H9 (cell line): ENCODE results near the gene PTPRN2. TPM values are rescaled to one million over a fixed set of nuclear protein-coding genes. Genes with fewer than 3 reads are reported as not detected.
A peak's percentile ranks its signal among the peaks of the same experiment; 100 is the strongest.

Experiments
- DNase-seq: peaks from one replicate; pipeline ENCODE4 v3.0.0-alpha.2; 2017
- H2AFZ ChIP-seq: one replicate; pipeline ENCODE4 v1.6.1; 2013; ENCODE audit warnings: mild to moderate bottlenecking, low read length, control low read depth, moderate library complexity
- H2AK5ac ChIP-seq: 2 replicates; pipeline ENCODE4 v1.6.1; 2013; ENCODE audit warnings: low read length, control low read depth, mixed read lengths; ENCODE audit not compliant: insufficient read length
- H2BK120ac ChIP-seq: one replicate; pipeline ENCODE4 v1.6.1; 2013; ENCODE audit warnings: low read depth, mild to moderate bottlenecking, low read length, control low read depth, inconsistent platforms; ENCODE audit not compliant: poor library complexity, severe bottlenecking
- H2BK12ac ChIP-seq: 2 replicates; pipeline ENCODE4 v1.6.1; 2013; ENCODE audit warnings: low read length, control low read depth, mixed read lengths, low read depth; ENCODE audit not compliant: insufficient read length
- H2BK15ac ChIP-seq: 2 replicates; pipeline ENCODE4 v1.6.1; 2013; ENCODE audit warnings: low read depth, low read length, control low read depth
- H2BK20ac ChIP-seq: one replicate; pipeline ENCODE4 v1.6.1; 2013; ENCODE audit warnings: low read depth, mild to moderate bottlenecking, low read length, control low read depth, inconsistent platforms; ENCODE audit not compliant: poor library complexity, severe bottlenecking
- H2BK5ac ChIP-seq: 2 replicates; pipeline ENCODE4 v1.6.1; 2013; ENCODE audit warnings: low read length, control low read depth, mixed read lengths; ENCODE audit not compliant: insufficient read length
- H3K14ac ChIP-seq: 2 replicates; pipeline ENCODE4 v1.6.1; 2013; ENCODE audit warnings: low read length, control low read depth; ENCODE audit not compliant: insufficient read depth
- H3K18ac ChIP-seq: 2 replicates; pipeline ENCODE4 v1.6.1; 2013; ENCODE audit warnings: low read depth, mild to moderate bottlenecking, mixed read lengths, low read length, control low read depth; ENCODE audit not compliant: insufficient read length
- H3K23ac ChIP-seq: 2 replicates; pipeline ENCODE4 v1.6.1; 2013; ENCODE audit warnings: low read length, control low read depth, mixed read lengths, low read depth; ENCODE audit not compliant: insufficient read length
- H3K23me2 ChIP-seq: 2 replicates; pipeline ENCODE4 v1.6.1; 2013; ENCODE audit warnings: low read depth, mild to moderate bottlenecking, mixed read lengths, low read length, control low read depth; ENCODE audit not compliant: insufficient read length, poor library complexity, severe bottlenecking
- H3K27ac ChIP-seq: 2 replicates; pipeline ENCODE4 v1.5.1; 2013; ENCODE audit warnings: low read length, control low read depth, mixed read lengths, low read depth; ENCODE audit not compliant: insufficient read length
- H3K27me3 ChIP-seq: 2 replicates; pipeline ENCODE4 v1.6.1; 2013; ENCODE audit warnings: low read length, control low read depth, inconsistent platforms; ENCODE audit not compliant: insufficient read depth
- H3K4ac ChIP-seq: 2 replicates; pipeline ENCODE4 v1.6.1; 2013; ENCODE audit warnings: low read depth, mild to moderate bottlenecking, control low read depth, inconsistent platforms, low read length, moderate library complexity
- H3K4me1 ChIP-seq: 2 replicates; pipeline ENCODE4 v1.6.1; 2013; ENCODE audit warnings: low read length, control low read depth, inconsistent platforms; ENCODE audit not compliant: insufficient read depth
- H3K4me2 ChIP-seq: 2 replicates; pipeline ENCODE4 v1.6.1; 2013; ENCODE audit warnings: low read length, control low read depth, mixed read lengths; ENCODE audit not compliant: insufficient read length, insufficient read depth
- H3K56ac ChIP-seq: 2 replicates; pipeline ENCODE4 v1.6.1; 2013; ENCODE audit warnings: low read depth, mild to moderate bottlenecking, mixed read lengths, low read length, control low read depth; ENCODE audit not compliant: insufficient read length
- H3K79me1 ChIP-seq: 2 replicates; pipeline ENCODE4 v1.6.1; 2013; ENCODE audit warnings: low read depth, mild to moderate bottlenecking, moderate library complexity, low read length, control low read depth, inconsistent platforms; ENCODE audit not compliant: insufficient read depth, poor library complexity, severe bottlenecking
- H3K79me2 ChIP-seq: 2 replicates; pipeline ENCODE4 v1.6.1; 2013; ENCODE audit warnings: low read length, control low read depth, inconsistent platforms; ENCODE audit not compliant: insufficient read depth
- H3K9ac ChIP-seq: 2 replicates; pipeline ENCODE4 v1.6.1; 2013; ENCODE audit warnings: low read length, control low read depth, mixed read lengths; ENCODE audit not compliant: insufficient read length; ENCODE audit errors: extremely low read depth
- H3K9me3 ChIP-seq: one replicate; pipeline ENCODE4 v1.6.1; 2013; ENCODE audit warnings: low read depth, low read length, inconsistent platforms; ENCODE audit not compliant: control insufficient read depth
- H3T11ph ChIP-seq: one replicate; pipeline ENCODE4 v1.6.1; 2013; ENCODE audit warnings: mild to moderate bottlenecking, low read length, control low read depth, inconsistent platforms
- H4K20me1 ChIP-seq: one replicate; pipeline ENCODE4 v1.6.1; 2013; ENCODE audit not compliant: control insufficient read depth, insufficient read length, insufficient read depth
- H4K5ac ChIP-seq: 2 replicates; pipeline ENCODE4 v1.6.1; 2013; ENCODE audit warnings: low read depth, mild to moderate bottlenecking, mixed read lengths, low read length, control low read depth; ENCODE audit not compliant: insufficient read length
- H4K8ac ChIP-seq: replicated peaks from 2 replicates; pipeline ENCODE4 v1.6.1; 2013; ENCODE audit warnings: low read length, control low read depth, mixed read lengths, low read depth; ENCODE audit not compliant: insufficient read length
- H4K91ac ChIP-seq: 2 replicates; pipeline ENCODE4 v1.6.1; 2013; ENCODE audit warnings: low read depth, mild to moderate bottlenecking, moderate library complexity, mixed read lengths, low read length, control low read depth; ENCODE audit not compliant: insufficient read length
- H3K27ac Mint-ChIP-seq, 3 experiments: 2 replicates in 2 of 3; 3 replicates in 1 of 3; pipeline ENCODE4 v1.8.0; 2020 to 2021; ENCODE audit warnings: mixed read lengths in 3 of 3, mild to moderate bottlenecking in 1 of 3, moderate library complexity in 1 of 3
- H3K27me3 Mint-ChIP-seq: 2 replicates; pipeline ENCODE4 v1.8.0; 2021; ENCODE audit warnings: low read depth, mild to moderate bottlenecking, moderate library complexity, mixed read lengths
- H3K36me3 Mint-ChIP-seq, 3 experiments: 2 replicates in 2 of 3; 3 replicates in 1 of 3; pipeline ENCODE4 v1.8.0; 2020 to 2021; ENCODE audit warnings: low read depth in 3 of 3, mixed read lengths in 3 of 3; ENCODE audit not compliant: insufficient read depth in 1 of 3
- H3K4me1 Mint-ChIP-seq, 2 experiments: 2 replicates each; pipeline ENCODE4 v1.8.0; 2020; ENCODE audit warnings: mixed read lengths in 2 of 2
- H3K4me3 Mint-ChIP-seq, 2 experiments: 2 replicates in 1 of 2; 3 replicates in 1 of 2; pipeline ENCODE4 v1.8.0; 2020 to 2021; ENCODE audit warnings: mild to moderate bottlenecking in 2 of 2, mixed read lengths in 2 of 2, moderate library complexity in 1 of 2
- H3K9me3 Mint-ChIP-seq, 2 experiments: 2 replicates in 1 of 2; 3 replicates in 1 of 2; pipeline ENCODE4 v1.8.0; 2020; ENCODE audit warnings: mild to moderate bottlenecking in 2 of 2, mixed read lengths in 2 of 2, moderate library complexity in 1 of 2
- CTCF ChIP-seq: fragments of 200-600 bp; sonication (generic); conservative IDR thresholded peaks from 3 replicates; pipeline ENCODE4 v1.8.0; 2021; ENCODE audit warnings: antibody characterized with exemption, mild to moderate bottlenecking
- WGBS: extraction: QIAGEN DNeasy Blood & Tissue Kit; methylation state at CpG from one replicate; pipeline ENCODE4 v1.1.7; 2013; ENCODE audit warnings: missing lambda C conversion rate, low lambda C conversion rate, mixed read lengths; ENCODE audit not compliant: insufficient read length; ENCODE audit errors: extremely low coverage; 5-methylcytosine and 5-hydroxymethylcytosine counted together
- total RNA-seq: library from RNA; stranded (reverse); gene quantifications from 2 replicates; pipeline ENCODE4 v1.2.1, GENCODE V29; 2021

The PTPRN2 gene
- total RNA-seq, 1 experiment from 2014 or later: 5.2 TPM

- H3K27me3 ChIP-seq: no peaks in the 10 kb centered on the region
- no peaks in the 10 kb centered on the region for H3K9me3 ChIP-seq
- WGBS: no CpG with 5 or more reads among the region's 33 CpGs
- H3K4me2 ChIP-seq: no peak overlapping the region
- no peaks in the 10 kb centered on the region for H3K4me1 ChIP-seq
- H2BK20ac ChIP-seq: no peak overlapping the region
- no peak overlapping the region for H2AK5ac ChIP-seq
- H2BK120ac ChIP-seq: no peak overlapping the region
- no peak overlapping the region for H2BK12ac ChIP-seq
- no peak overlapping the region for H3K9ac ChIP-seq
- H3K27me3 Mint-ChIP-seq: peaks cover 82% of the 10 kb centered on the region
- no peak overlapping the region for H4K5ac ChIP-seq
- no peak for DNase-seq
- no peak overlapping the region for H3K56ac ChIP-seq
- no peaks in the 10 kb centered on the region for H3K79me2 ChIP-seq
- H4K8ac ChIP-seq: no peak overlapping the region
- H3K4me1 Mint-ChIP-seq: peaks cover 8 to 25% of the 10 kb centered on the region in 2 experiments
- no peak overlapping the region for H3K18ac ChIP-seq
- no peak overlapping the region for H3K4me3 Mint-ChIP-seq
- no peak overlapping the region for H3K27ac ChIP-seq
- no peak overlapping the region for H2BK15ac ChIP-seq
- peak overlapping the region in 1 of 3 experiments; percentile 74; a peak in 1 of 7 replicates for H3K27ac Mint-ChIP-seq
- H3K4ac ChIP-seq: no peak overlapping the region
- no peak overlapping the region for H3K23ac ChIP-seq
- no peaks in the 10 kb centered on the region for H3K79me1 ChIP-seq
- no peak overlapping the region for H3T11ph ChIP-seq
- no peak overlapping the region for H3K14ac ChIP-seq
- H3K36me3 Mint-ChIP-seq: no peaks in the 10 kb centered on the region; a peak in 2 of 7 replicates
- no peaks in the 10 kb centered on the region for H4K20me1 ChIP-seq
- no peaks in the 10 kb centered on the region for H3K23me2 ChIP-seq
- no peak overlapping the region for H4K91ac ChIP-seq
- no peaks in the 10 kb centered on the region for H3K9me3 Mint-ChIP-seq
- no peak overlapping the region for H2BK5ac ChIP-seq
- no peak for TF ChIP-seq CTCF
- no peak overlapping the region for H2AFZ ChIP-seq
Measured at GRCh38 chr7:157668884-157669767, 918.5 kb downstream of the PTPRN2 start.
